Activated T-cell treated with anti-CD3 and anti-CD28 coated beads, Interleukin-2, amount 50 U/mL, for 72 hours (primary cell): ENCODE data around the gene RPUSD4. TPM values are rescaled to one million over a fixed set of nuclear protein-coding genes. Genes with fewer than 3 reads are reported as not detected.

Experiments used
- ATAC-seq, 2 donors: fragments of 150-1000 bp; cut with Tn5 transposase; replicated peaks in 1 of 2; 2 replicates each; pipeline ENCODE4 v1.10.0; 2021; ENCODE audit warnings: moderate library complexity in 2 of 2, mild to moderate bottlenecking in 1 of 2
- DNase-seq, 2 donors: peaks; one replicate each; pipeline ENCODE4 v3.0.0; 2021 to 2022; ENCODE audit warnings: mixed read lengths in 1 of 2
- H3K27ac Mint-ChIP-seq: one replicate; pipeline ENCODE4 v1.8.0; 2022; ENCODE audit warnings: mild to moderate bottlenecking, moderate library complexity, mixed read lengths
- H3K27me3 Mint-ChIP-seq: one replicate; pipeline ENCODE4 v1.8.0; 2022; ENCODE audit warnings: low read depth, mixed read lengths
- H3K36me3 Mint-ChIP-seq, 2 donors: one replicate each; pipeline ENCODE4 v1.8.0; 2022; ENCODE audit warnings: mixed read lengths in 2 of 2, mild to moderate bottlenecking in 1 of 2; ENCODE audit not compliant: insufficient read depth in 2 of 2
- H3K4me1 Mint-ChIP-seq: one replicate; pipeline ENCODE4 v1.8.0; 2022; ENCODE audit warnings: low read depth, mixed read lengths
- H3K4me3 Mint-ChIP-seq, 2 donors: one replicate each; pipeline ENCODE4 v1.8.0; 2022; ENCODE audit warnings: mild to moderate bottlenecking in 2 of 2, mixed read lengths in 2 of 2, moderate library complexity in 2 of 2
- H3K9me3 Mint-ChIP-seq, 2 donors: one replicate each; pipeline ENCODE4 v1.8.0; 2022; ENCODE audit warnings: mixed read lengths in 2 of 2
- total RNA-seq, 2 donors: library from RNA; stranded (reverse); gene quantifications; one replicate each; pipeline ENCODE4 v1.2.3, GENCODE V29; 2022

Gene RPUSD4
- total RNA-seq, 2 donors from 2014 or later = 38.7 to 41.4 TPM

- Mint-ChIP-seq H3K4me3 (no peak overlapping the region), H3K9me3 (no peaks in the 10 kb centered on the region), H3K36me3 (no peaks in the 10 kb centered on the region), H3K27me3 (peaks cover 8% of the 10 kb centered on the region), H3K27ac (no peak overlapping the region), H3K4me1 (no peaks in the 10 kb centered on the region)
- no peak for ATAC-seq
- DNase-seq = no peak
These were observed 45.0 kb downstream of the RPUSD4 start for GRCh38 chr11:126166413-126166812.

GRCh38 chr11:126165757-126166156 lies 45.7 kb downstream of the RPUSD4 start:
- Mint-ChIP-seq H3K36me3 (no peaks in the 10 kb centered on the region), H3K27ac (no peak overlapping the region), H3K9me3 (no peaks in the 10 kb centered on the region), H3K27me3 (peaks cover 8% of the 10 kb centered on the region), H3K4me3 (no peak overlapping the region), H3K4me1 (no peaks in the 10 kb centered on the region)
- ATAC-seq (no peak), DNase-seq (no peak)

GRCh38 chr11:126165311-126165720 lies 46.1 kb downstream of the RPUSD4 start:
- no peak overlapping the region for H3K4me3 Mint-ChIP-seq
- DNase-seq (no peak), ATAC-seq (no peak)
- H3K36me3 Mint-ChIP-seq = no peaks in the 10 kb centered on the region
- H3K9me3 Mint-ChIP-seq = no peaks in the 10 kb centered on the region
- no peak overlapping the region for H3K27ac Mint-ChIP-seq
- peaks cover 8% of the 10 kb centered on the region for H3K27me3 Mint-ChIP-seq
- H3K4me1 Mint-ChIP-seq = no peaks in the 10 kb centered on the region

- H3K36me3 Mint-ChIP-seq = no peaks in the 10 kb centered on the region
- no peak for ATAC-seq
- no peak overlapping the region for H3K4me3 Mint-ChIP-seq
- no peaks in the 10 kb centered on the region for H3K4me1 Mint-ChIP-seq
- no peaks in the 10 kb centered on the region for H3K9me3 Mint-ChIP-seq
- no peak for DNase-seq
- H3K27me3 Mint-ChIP-seq = peaks cover 8% of the 10 kb centered on the region
- H3K27ac Mint-ChIP-seq = no peak overlapping the region
These were observed 46.7 kb downstream of the RPUSD4 start for GRCh38 chr11:126164781-126165180.

GRCh38 chr11:126163779-126164178 lies 47.7 kb downstream of the RPUSD4 start:
- Mint-ChIP-seq H3K4me1 (no peaks in the 10 kb centered on the region), H3K36me3 (no peaks in the 10 kb centered on the region), H3K27me3 (peaks cover 6% of the 10 kb centered on the region), H3K27ac (no peak overlapping the region), H3K4me3 (no peak overlapping the region), H3K9me3 (no peaks in the 10 kb centered on the region)
- DNase-seq (no peak), ATAC-seq (no peak)

- H3K27ac Mint-ChIP-seq = no peak overlapping the region
- no peaks in the 10 kb centered on the region for H3K9me3 Mint-ChIP-seq
- no peak overlapping the region for H3K4me3 Mint-ChIP-seq
- DNase-seq = no peak
- H3K36me3 Mint-ChIP-seq = no peaks in the 10 kb centered on the region
- ATAC-seq = no peak
- H3K27me3 Mint-ChIP-seq = no peaks in the 10 kb centered on the region
- H3K4me1 Mint-ChIP-seq = no peaks in the 10 kb centered on the region
These were observed 48.3 kb downstream of the RPUSD4 start for GRCh38 chr11:126163074-126163700.

GRCh38 chr11:126162306-126163030 lies 49.0 kb downstream of the RPUSD4 start:
- no peaks in the 10 kb centered on the region for H3K4me1 Mint-ChIP-seq
- no peaks in the 10 kb centered on the region for H3K27me3 Mint-ChIP-seq

GRCh38 chr11:126161023-126161391 lies 50.4 kb downstream of the RPUSD4 start:
- DNase-seq (no peak), ATAC-seq (no peak)
- Mint-ChIP-seq H3K4me3 (no peak overlapping the region), H3K27me3 (no peaks in the 10 kb centered on the region), H3K36me3 (no peaks in the 10 kb centered on the region), H3K4me1 (no peaks in the 10 kb centered on the region), H3K27ac (no peak overlapping the region), H3K9me3 (no peaks in the 10 kb centered on the region)

More at GRCh38 chr11:126162306-126163030, 49.0 kb downstream of the RPUSD4 start:
- DNase-seq (no peak), ATAC-seq (no peak)
- H3K9me3 Mint-ChIP-seq = no peaks in the 10 kb centered on the region
- H3K27ac Mint-ChIP-seq = no peak overlapping the region
- no peak overlapping the region for H3K4me3 Mint-ChIP-seq
- no peaks in the 10 kb centered on the region for H3K36me3 Mint-ChIP-seq

GRCh38 chr11:126160345-126161022 lies 51.0 kb downstream of the RPUSD4 start:
- Mint-ChIP-seq H3K27me3 (no peaks in the 10 kb centered on the region), H3K4me3 (no peak overlapping the region), H3K4me1 (no peaks in the 10 kb centered on the region)

GRCh38 chr11:126159719-126160344 lies 51.6 kb downstream of the RPUSD4 start:
- no peaks in the 10 kb centered on the region for H3K4me1 Mint-ChIP-seq
- no peak for DNase-seq
- no peak for ATAC-seq
- H3K36me3 Mint-ChIP-seq = no peaks in the 10 kb centered on the region
- no peaks in the 10 kb centered on the region for H3K27me3 Mint-ChIP-seq
- no peak overlapping the region for H3K4me3 Mint-ChIP-seq
- no peak overlapping the region for H3K27ac Mint-ChIP-seq
- no peaks in the 10 kb centered on the region for H3K9me3 Mint-ChIP-seq

More at GRCh38 chr11:126160345-126161022, 51.0 kb downstream of the RPUSD4 start:
- DNase-seq (no peak), ATAC-seq (no peak)
- Mint-ChIP-seq H3K36me3 (no peaks in the 10 kb centered on the region), H3K27ac (no peak overlapping the region), H3K9me3 (no peaks in the 10 kb centered on the region)

- Mint-ChIP-seq H3K27me3 (no peaks in the 10 kb centered on the region), H3K4me3 (no peak overlapping the region), H3K9me3 (no peaks in the 10 kb centered on the region), H3K4me1 (no peaks in the 10 kb centered on the region), H3K36me3 (no peaks in the 10 kb centered on the region), H3K27ac (no peak overlapping the region)
- DNase-seq (no peak), ATAC-seq (no peak)
These were observed 53.2 kb downstream of the RPUSD4 start for GRCh38 chr11:126158054-126158791.

- no peak overlapping the region for H3K4me3 Mint-ChIP-seq
- no peaks in the 10 kb centered on the region for H3K36me3 Mint-ChIP-seq
- H3K27ac Mint-ChIP-seq = no peak overlapping the region
- no peak for ATAC-seq
- no peaks in the 10 kb centered on the region for H3K9me3 Mint-ChIP-seq
- H3K27me3 Mint-ChIP-seq = no peaks in the 10 kb centered on the region
- no peaks in the 10 kb centered on the region for H3K4me1 Mint-ChIP-seq
- DNase-seq = no peak
These were observed 54.0 kb downstream of the RPUSD4 start for GRCh38 chr11:126157326-126158030.
